HUES64 (cell line): Measurements from ENCODE around the gene SLFN12L.
A peak's percentile ranks its signal among the peaks of the same experiment; 100 is the strongest.
"Not testable (repeated sequence)": the region's sequence is repeated elsewhere in the genome, so short reads cannot be mapped to it uniquely, and the experiment has no call there.

ENCODE experiments used
- H3K27ac ChIP-seq: 2 replicates; pipeline ENCODE4 v1.7.0; 2013; ENCODE audit warnings: low read depth, low read length, inconsistent platforms
- H3K27me3 ChIP-seq: 2 replicates; pipeline ENCODE4 v1.6.1; 2013; ENCODE audit warnings: mild to moderate bottlenecking, low read length; ENCODE audit not compliant: insufficient read depth
- H3K36me3 ChIP-seq: 2 replicates; pipeline ENCODE4 v1.6.1; 2013; ENCODE audit warnings: mild to moderate bottlenecking, low read length; ENCODE audit not compliant: insufficient read depth
- H3K4me1 ChIP-seq: 2 replicates; pipeline ENCODE4 v1.6.1; 2013; ENCODE audit warnings: mild to moderate bottlenecking, low read length, moderate library complexity; ENCODE audit not compliant: insufficient read depth
- H3K4me3 ChIP-seq: 2 replicates; pipeline ENCODE4 v1.5.1; 2013; ENCODE audit warnings: mild to moderate bottlenecking, low read length, moderate library complexity
- H3K9ac ChIP-seq: 2 replicates; pipeline ENCODE4 v1.6.1; 2013; ENCODE audit warnings: mild to moderate bottlenecking, low read depth, low read length
- H3K9me3 ChIP-seq: 2 replicates; pipeline ENCODE4 v1.6.1; 2013; ENCODE audit warnings: low read depth, low read length; ENCODE audit not compliant: insufficient read depth
- WGBS: fragments of 150-250, 120-280 bp; methylation state at CpG from one replicate; pipeline ENCODE4 v1.1.7; 2013; ENCODE audit warnings: missing lambda C conversion rate; 5-methylcytosine and 5-hydroxymethylcytosine counted together

Gene SLFN12L

GRCh38 chr17:35460354-35460851 lies 77.1 kb downstream of the SLFN12L start:
- peaks cover 52% of the 10 kb centered on the region for H3K27me3 ChIP-seq

DNA sequence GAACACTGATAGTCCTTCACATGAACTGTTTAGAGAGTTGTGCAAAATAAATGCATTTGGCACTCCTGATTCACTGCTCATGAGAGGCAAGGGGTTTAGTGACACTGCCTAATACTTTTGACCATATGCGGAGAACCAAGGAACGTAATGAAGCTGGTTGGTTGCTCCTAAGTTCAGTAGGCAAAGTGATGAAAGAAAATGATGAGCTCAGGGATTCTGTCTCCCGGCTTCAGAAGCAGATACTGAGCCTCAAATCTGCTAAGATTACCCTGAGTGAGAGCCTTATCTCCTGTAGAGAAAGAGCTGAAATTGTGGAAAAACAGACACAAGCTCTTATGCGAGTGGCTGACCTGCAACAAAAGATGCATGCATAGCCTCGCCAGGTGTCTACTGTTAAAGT lies 83.4 kb downstream of the SLFN12L start:
- not testable (repeated sequence) for H3K4me1 ChIP-seq, H3K4me3 ChIP-seq, H3K36me3 ChIP-seq, H3K9me3 ChIP-seq, H3K9ac ChIP-seq, H3K27ac ChIP-seq
- 93% methylated on average over 5 of the region's 5 CpGs for WGBS
- H3K27me3 ChIP-seq, result peaks cover 32% of the 10 kb centered on the region

More at GRCh38 chr17:35460354-35460851, 77.1 kb downstream of the SLFN12L start:
- WGBS, result 51% methylated on average over 44 of the region's 44 CpGs
- H3K4me1 ChIP-seq, result no peaks in the 10 kb centered on the region; the same call in 1 of the 2 replicates
- H3K9me3 ChIP-seq, result no peaks in the 10 kb centered on the region
- no peaks in the 10 kb centered on the region for H3K36me3 ChIP-seq
- peak overlapping the region; percentile 48 for H3K4me3 ChIP-seq
- no peak overlapping the region for H3K27ac ChIP-seq
- H3K9ac ChIP-seq, result 0 out of 2 replicates have a peak overlapping the region, but pooled peaks have one; percentile 42

DNA sequence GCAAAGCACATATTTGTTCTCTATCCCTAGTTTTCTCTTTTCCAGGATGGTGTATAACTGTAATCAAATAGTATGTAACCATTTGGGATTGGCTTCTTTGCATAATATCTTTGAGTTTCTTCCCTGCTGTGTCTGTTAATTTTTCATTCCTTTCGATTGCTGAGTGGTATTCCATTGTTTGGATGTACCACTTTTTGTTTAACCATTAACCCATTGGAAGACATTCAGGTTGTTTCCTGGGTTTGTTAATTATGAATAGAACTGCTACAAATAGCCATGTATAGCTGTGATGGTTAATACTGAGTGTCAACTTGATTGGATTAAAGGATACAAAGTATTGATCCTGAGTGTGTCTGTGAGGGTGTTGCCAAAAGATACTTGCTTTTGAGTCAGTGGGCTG lies 84.3 kb downstream of the SLFN12L start:
- no peak overlapping the region for H3K9ac ChIP-seq
- no peak overlapping the region for H3K27ac ChIP-seq
- H3K27me3 ChIP-seq, result peaks cover 31% of the 10 kb centered on the region
- no peaks in the 10 kb centered on the region for H3K9me3 ChIP-seq
- H3K4me3 ChIP-seq, result no peak overlapping the region
- no peaks in the 10 kb centered on the region for H3K36me3 ChIP-seq
- WGBS, result 83% methylated on average over 1 of the region's 1 CpG
- no peaks in the 10 kb centered on the region for H3K4me1 ChIP-seq

GRCh38 chr17:35449371-35449931 lies 88.0 kb downstream of the SLFN12L start:
- WGBS, result 96% methylated on average over 36 of the region's 36 CpGs
- H3K27me3 ChIP-seq, result peaks cover 31% of the 10 kb centered on the region
- H3K36me3 ChIP-seq, result no peaks in the 10 kb centered on the region
- H3K9me3 ChIP-seq, result no peaks in the 10 kb centered on the region
- H3K4me1 ChIP-seq, result peaks cover 12% of the 10 kb centered on the region
- H3K4me3 ChIP-seq, result peak overlapping the region; percentile 65
- no peak overlapping the region for H3K27ac ChIP-seq
- H3K9ac ChIP-seq, result no peak overlapping the region

GRCh38 chr17:35448899-35449227 lies 88.6 kb downstream of the SLFN12L start:
- no peaks in the 10 kb centered on the region for H3K9me3 ChIP-seq
- H3K4me3 ChIP-seq, result peak overlapping the region; percentile 65; the same call in 1 of the 2 replicates
- no peaks in the 10 kb centered on the region for H3K36me3 ChIP-seq
- H3K27ac ChIP-seq, result no peak overlapping the region
- WGBS, result 96% methylated on average over 16 of the region's 16 CpGs
- peaks cover 29% of the 10 kb centered on the region for H3K27me3 ChIP-seq
- peaks cover 12% of the 10 kb centered on the region for H3K4me1 ChIP-seq
- no peak overlapping the region; the same call in 1 of the 2 replicates for H3K9ac ChIP-seq

- peaks cover 12% of the 10 kb centered on the region for H3K4me1 ChIP-seq
- H3K4me3 ChIP-seq, result peak within 1 kb of the TSS; percentile 65
- H3K9ac ChIP-seq, result peak within 1 kb of the TSS; percentile 72
- 76% methylated on average over 44 of the region's 44 CpGs for WGBS
- H3K27ac ChIP-seq, result peak within 1 kb of the TSS; percentile 50; the same call in 1 of the 2 replicates
- no peaks in the 10 kb centered on the region for H3K9me3 ChIP-seq
- peaks cover 28% of the 10 kb centered on the region for H3K27me3 ChIP-seq
- no peaks in the 10 kb centered on the region for H3K36me3 ChIP-seq
Measured at GRCh38 chr17:35448214-35448898, 89.1 kb downstream of the SLFN12L start, which contains the start of gene SLFN13. SLFN13 (minus strand) TSS chr17:35448766; CDS start chr17:35445680, 3,086 bp downstream.

DNA sequence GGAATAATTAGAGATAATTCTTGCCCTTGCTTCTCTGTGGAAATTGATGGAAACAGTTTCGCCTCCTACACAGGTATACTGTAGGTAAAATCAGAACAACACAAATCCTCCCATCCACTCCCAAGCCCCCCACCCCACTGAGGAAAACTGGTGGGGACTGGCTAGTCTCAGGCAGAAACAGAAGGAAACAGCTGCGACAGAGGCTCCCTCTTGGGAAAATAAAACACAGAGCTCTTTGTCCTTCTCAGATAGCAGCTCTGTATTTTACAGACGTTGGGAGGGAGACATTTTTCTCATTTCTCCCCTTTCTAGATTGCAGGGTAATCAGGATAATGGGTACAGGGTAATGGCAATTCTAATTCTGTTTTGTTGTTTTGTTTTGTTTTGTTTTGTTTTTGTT lies 90.0 kb downstream of the SLFN12L start:
- Histone ChIP-seq H3K27ac (no peak overlapping the region), H3K27me3 (peaks cover 28% of the 10 kb centered on the region), H3K9ac (no peak overlapping the region), H3K4me1 (peaks cover 12% of the 10 kb centered on the region), H3K9me3 (no peaks in the 10 kb centered on the region), H3K4me3 (peak overlapping the region; percentile 65), H3K36me3 (no peaks in the 10 kb centered on the region)
- WGBS, result 73% methylated on average over 2 of the region's 3 CpGs

GRCh38 chr17:35438433-35438832 lies 99.0 kb downstream of the SLFN12L start:
- Histone ChIP-seq H3K9ac (no peak overlapping the region), H3K27me3 (no peaks in the 10 kb centered on the region), H3K4me3 (no peak overlapping the region), H3K27ac (no peak overlapping the region), H3K36me3 (no peaks in the 10 kb centered on the region), H3K9me3 (no peaks in the 10 kb centered on the region), H3K4me1 (peaks cover 20% of the 10 kb centered on the region)

DNA sequence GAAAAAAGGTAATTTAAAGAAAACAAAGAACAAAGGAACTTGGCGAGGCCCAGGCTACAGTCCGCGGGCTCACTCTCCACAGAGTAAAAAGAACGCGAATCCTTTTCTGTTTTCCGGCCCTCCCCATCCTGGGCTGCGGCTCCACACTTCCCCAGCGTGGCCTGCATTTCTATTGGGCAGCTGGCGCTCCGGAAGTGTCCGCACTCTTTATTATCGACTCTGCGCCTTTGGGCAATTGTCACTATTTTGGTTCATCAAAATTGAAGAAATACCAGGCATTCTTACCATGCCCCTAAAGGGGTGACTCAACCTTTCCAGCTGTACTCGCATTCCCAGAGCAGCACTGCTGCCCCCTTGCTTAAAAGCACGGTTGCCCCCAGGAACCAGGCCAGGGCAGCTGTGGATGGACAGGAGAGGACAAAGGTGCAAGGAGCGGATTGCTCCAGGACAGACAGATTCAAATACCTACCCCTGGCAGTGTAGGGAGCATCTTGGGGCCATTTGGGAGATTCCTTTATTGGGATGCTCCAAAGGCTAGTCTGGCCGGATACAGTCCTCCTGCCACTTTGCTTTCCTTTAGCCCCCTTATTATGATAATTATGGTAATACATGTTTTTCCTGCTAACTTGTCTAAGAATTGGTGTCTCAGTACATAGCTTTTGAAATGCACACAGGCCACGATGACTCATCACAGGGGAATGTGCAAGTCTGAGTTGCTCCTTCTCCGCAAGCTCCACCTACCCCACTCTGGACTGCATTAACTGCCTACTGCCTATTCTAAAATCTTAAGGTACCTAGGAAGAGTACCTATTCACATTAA lies 104.2 kb downstream of the SLFN12L start:
- Histone ChIP-seq H3K36me3 (no peaks in the 10 kb centered on the region), H3K9me3 (no peaks in the 10 kb centered on the region), H3K27ac (peak overlapping the region; percentile 93), H3K4me3 (peak overlapping the region; percentile 55), H3K4me1 (peaks cover 50% of the 10 kb centered on the region), H3K27me3 (no peaks in the 10 kb centered on the region), H3K9ac (peak overlapping the region; percentile 80)
- 67% methylated on average over 19 of the region's 19 CpGs for WGBS

DNA sequence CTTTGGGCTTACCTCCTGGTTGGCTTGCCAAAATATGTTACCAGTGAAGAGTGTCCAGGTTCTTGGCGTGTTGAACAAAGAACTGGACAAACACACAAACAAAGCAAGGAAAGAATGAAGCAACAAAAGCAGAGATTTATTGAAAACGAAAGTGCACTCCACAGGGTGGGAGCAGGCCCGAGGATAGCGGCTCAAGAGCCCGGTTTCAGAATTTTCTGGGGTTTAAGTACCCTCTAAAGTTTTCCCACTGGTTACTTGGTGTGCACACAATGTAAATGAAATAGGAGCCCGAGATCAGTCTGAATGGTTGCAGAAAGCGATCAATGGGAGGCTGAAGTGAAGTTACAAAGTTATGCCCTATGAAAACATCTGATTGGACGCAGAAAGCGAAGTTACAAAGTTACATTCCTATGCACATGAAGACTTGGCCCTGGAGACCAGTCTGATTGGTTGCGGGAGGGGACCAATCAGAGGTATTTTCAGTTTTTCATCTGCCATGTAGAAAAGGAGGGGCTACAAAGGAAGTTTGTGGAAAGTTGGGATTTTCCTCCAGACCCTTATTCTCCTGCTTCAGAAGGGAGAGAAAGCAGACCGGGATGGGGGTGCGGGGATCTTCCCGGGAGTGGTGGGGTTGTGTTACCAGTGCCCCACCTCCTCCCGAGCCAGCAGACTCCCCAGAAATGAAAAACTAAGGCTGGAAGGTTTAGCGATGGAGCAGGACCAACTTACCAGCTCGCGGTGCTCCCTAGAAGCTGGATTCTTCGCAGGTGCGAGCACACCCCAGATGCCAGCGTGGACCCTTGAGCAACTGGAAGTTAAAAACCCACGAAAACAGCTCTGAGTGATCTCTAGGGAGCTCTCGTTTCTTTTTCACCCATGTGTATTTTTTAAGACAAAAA lies 105.1 kb downstream of the SLFN12L start, which contains the start of gene SLFN12:
Gene SLFN12 (minus strand): TSS at position 325 of the 899 bp plus-strand sequence. CDS start 9,472 bp downstream, outside the sequence.
- Histone ChIP-seq H3K4me1 (peaks cover 56% of the 10 kb centered on the region), H3K27me3 (no peaks in the 10 kb centered on the region), H3K9ac (peak within 1 kb of the TSS; percentile 80), H3K36me3 (no peaks in the 10 kb centered on the region), H3K27ac (peak within 1 kb of the TSS; percentile 93), H3K4me3 (peak within 1 kb of the TSS; percentile 55), H3K9me3 (no peaks in the 10 kb centered on the region)
- 93% methylated on average over 21 of the region's 22 CpGs for WGBS
